K562 (cell line): ENCODE measurements around the gene RPE. TPM values are rescaled to one million over a fixed set of nuclear protein-coding genes. Genes with fewer than 3 reads are reported as not detected.

Source experiments
- ATAC-seq: fragments of 200-7000 bp; cut with Tn5 transposase; 3 replicates; pipeline ENCODE4 v1.9.1; 2020; ENCODE audit warnings: moderate library complexity
- BruUV-seq: library from RNA; stranded (reverse); fragments of 400-500 nt; replicated peaks from 2 replicates; lab custom pipeline; 2021; lab: Mats Ljungman, UMichigan
- CTCF ChIA-PET: fragments of 300-600 bp; formaldehyde crosslinking; extraction: SDS; loops from one replicate; lab custom pipeline; 2021; ENCODE audit warnings: low intra/inter-chr PET ratio; lab: Yijun Ruan, JAX
- POLR2A ChIA-PET: fragments of 300-600, 350-650 bp; sonication (Branson Sonifier 250); formaldehyde crosslinking; extraction: SDS; loops from one replicate; lab custom pipeline; 2021; ENCODE audit warnings: antibody characterized with exemption, inconsistent platforms; lab: Yijun Ruan, JAX
- DNase-seq, 4 experiments: peaks; one replicate each; pipeline versions ENCODE4 v3.0.0 to v3.0.0-alpha.2; 2011 to 2018; ENCODE audit warnings: low spot score in 3 of 4, mixed read lengths in 3 of 4; ENCODE audit errors: extremely low read depth in 1 of 4
- FAIRE-seq: peaks from 2 replicates; lab custom pipeline; 2011; peaks lifted over from hg19 to GRCh38; lab: Jason Lieb, UNC
- H2AFZ ChIP-seq: 2 replicates; pipeline ENCODE4 v1.6.0; 2011; ENCODE audit warnings: low read depth, low read length, control low read depth, inconsistent platforms
- H3K27ac ChIP-seq: fragments of 200-600 bp; 3 replicates; pipeline ENCODE4 v1.8.0; 2011; ENCODE audit warnings: low read depth, mild to moderate bottlenecking, control low read depth, inconsistent platforms, low read length, moderate library complexity, mixed read lengths; ENCODE audit errors: extremely low read depth
- H3K27me3 ChIP-seq, 2 experiments: fragments of 300-600 bp in 1 of 2; 2 replicates in 1 of 2; 3 replicates in 1 of 2; pipeline versions ENCODE4 v1.6.0 to v1.8.0; 2011; ENCODE audit warnings: inconsistent platforms in 2 of 2, low read length in 2 of 2, mild to moderate bottlenecking in 1 of 2, mixed read lengths in 1 of 2, moderate library complexity in 1 of 2; ENCODE audit not compliant: control insufficient read depth in 2 of 2, insufficient read depth in 2 of 2
- H3K36me3 ChIP-seq: fragments of 300-600 bp; 3 replicates; pipeline ENCODE4 v1.8.0; 2011; ENCODE audit warnings: mild to moderate bottlenecking, low read length, inconsistent platforms; ENCODE audit not compliant: control insufficient read depth, insufficient read depth
- H3K4me1 ChIP-seq, 2 experiments: fragments of 200-600 bp in 1 of 2; replicated peaks in 1 of 2; 2 replicates in 1 of 2; 3 replicates in 1 of 2; pipeline versions ENCODE4 v1.5.1 to v1.8.0; 2011; ENCODE audit warnings: inconsistent platforms in 2 of 2, low read length in 2 of 2, mild to moderate bottlenecking in 1 of 2, mixed read lengths in 1 of 2, moderate library complexity in 1 of 2; ENCODE audit not compliant: control insufficient read depth in 2 of 2, insufficient read depth in 2 of 2
- H3K4me2 ChIP-seq: 2 replicates; pipeline ENCODE4 v1.6.1; 2011; ENCODE audit warnings: low read length, control low read depth, inconsistent platforms, mixed read lengths; ENCODE audit not compliant: insufficient read depth
- H3K4me3 ChIP-seq: fragments of 200-600 bp; sonication (generic), shearing (Covaris generic); 2 replicates; pipeline ENCODE4 v1.5.1; 2016; ENCODE audit warnings: control low read depth, inconsistent platforms
- H3K79me2 ChIP-seq: fragments of 200-600 bp; 3 replicates; pipeline ENCODE4 v1.8.0; 2011; ENCODE audit warnings: low read length, inconsistent platforms; ENCODE audit not compliant: control insufficient read depth, insufficient read depth
- H3K9ac ChIP-seq, 2 experiments: 2 replicates each; pipeline versions ENCODE4 v1.6.0 to v1.6.1; 2011; ENCODE audit warnings: low read depth in 2 of 2, low read length in 2 of 2, control low read depth in 1 of 2, inconsistent platforms in 1 of 2, mild to moderate bottlenecking in 1 of 2, mixed read lengths in 1 of 2; ENCODE audit not compliant: insufficient read depth in 1 of 2
- H3K9me1 ChIP-seq: one replicate; pipeline ENCODE4 v1.6.0; 2011; ENCODE audit warnings: inconsistent platforms, mild to moderate bottlenecking, low read length, moderate library complexity; ENCODE audit not compliant: control insufficient read depth, insufficient read depth
- H3K9me3 ChIP-seq: replicated peaks from 2 replicates; pipeline ENCODE4 v1.5.1; 2011; ENCODE audit warnings: low read depth, low read length, inconsistent platforms; ENCODE audit not compliant: control insufficient read depth, insufficient read depth
- H4K20me1 ChIP-seq: replicated peaks from 2 replicates; pipeline ENCODE4 v1.6.1; 2011; ENCODE audit warnings: low read length, inconsistent platforms, mixed read lengths; ENCODE audit not compliant: control insufficient read depth, insufficient read depth
- ARID2 ChIP-seq: fragments of 450-650 bp; IDR thresholded peaks from 2 replicates; pipeline ENCODE4 v1.6.1; 2017; ENCODE audit warnings: antibody characterized with exemption, mild to moderate bottlenecking
- BACH1 ChIP-seq: fragments of 200-800 bp; sonication (Bioruptor generic); IDR thresholded peaks from 2 replicates; pipeline ENCODE4 v1.6.1; 2016; ENCODE audit warnings: missing genetic modification characterization, missing compliant biosample characterization
- DPF2 ChIP-seq: fragments of 450-650 bp; IDR thresholded peaks from 2 replicates; pipeline ENCODE4 v1.6.1; 2016
- ETS2 ChIP-seq: IDR thresholded peaks from 2 replicates; pipeline ENCODE4 v1.6.1; 2016; ENCODE audit warnings: borderline replicate concordance, missing genetic modification characterization, mild to moderate bottlenecking, moderate library complexity, missing compliant biosample characterization; ENCODE audit not compliant: poor library complexity, severe bottlenecking
- MED1 ChIP-seq: sonication (generic); formaldehyde crosslinking; IDR thresholded peaks from 2 replicates; pipeline ENCODE4 v1.8.1; 2023; ENCODE audit warnings: missing genetic modification reagents, borderline replicate concordance
- NR2C2 ChIP-seq, 2 experiments: fragments of 200-800 bp in 1 of 2; sonication (Bioruptor generic) in 1 of 2; sonication (generic) in 1 of 2; formaldehyde crosslinking in 1 of 2; IDR thresholded peaks; 2 replicates each; pipeline versions ENCODE4 v1.6.1 to v1.8.0; 2016 to 2022; ENCODE audit warnings: mild to moderate bottlenecking in 1 of 2, missing compliant biosample characterization in 1 of 2, missing genetic modification characterization in 1 of 2, missing genetic modification reagents in 1 of 2
- NRF1 ChIP-seq, 2 experiments: fragments of 450-650 bp; IDR thresholded peaks in 1 of 2; conservative IDR thresholded peaks in 1 of 2; 2 replicates each; pipeline ENCODE4 v1.6.1; 2014; ENCODE audit warnings: mild to moderate bottlenecking in 2 of 2
- RAD51 ChIP-seq: fragments of 450-650 bp; IDR thresholded peaks from 2 replicates; pipeline ENCODE4 v1.7.1; 2016; ENCODE audit warnings: low read depth, mild to moderate bottlenecking, borderline replicate concordance
- RBBP5 ChIP-seq: fragments of 200-600 bp; sonication (generic); IDR thresholded peaks from 2 replicates; pipeline ENCODE4 v1.6.1; 2012; ENCODE audit warnings: borderline replicate concordance, mild to moderate bottlenecking, low read length, control low read depth, inconsistent platforms; ENCODE audit not compliant: insufficient read depth, poor library complexity, severe bottlenecking
- RHOXF2B ChIP-seq: fragments of 250-450 bp; sonication (Bioruptor Pico); conservative IDR thresholded peaks from 2 replicates; pipeline ENCODE4 v1.5.1; 2021
- ZNF121 ChIP-seq: sonication (generic); formaldehyde crosslinking; conservative IDR thresholded peaks from 2 replicates; pipeline ENCODE4 v1.8.0; 2022; ENCODE audit warnings: missing genetic modification reagents
- ZSCAN32 ChIP-seq: fragments of 450-650 bp; formaldehyde crosslinking; IDR thresholded peaks from 2 replicates; pipeline ENCODE4 v1.4.0; 2020; ENCODE audit warnings: mild to moderate bottlenecking, moderate library complexity
- WGBS: fragments of 100-300 bp; shearing (Covaris generic); methylation state at CpG from one replicate; pipeline ENCODE4 v1.1.6; 2016; ENCODE audit warnings: low coverage, mixed read lengths; ENCODE audit not compliant: insufficient coverage; ENCODE audit errors: missing lambda C conversion rate; 5-methylcytosine and 5-hydroxymethylcytosine counted together
- in situ Hi-C: fragments of 300-500 bp; cut with MboI; formaldehyde crosslinking; loops from 4 replicates; pipeline ENCODE4 v1.15.0; 2018; ENCODE audit warnings: inconsistent platforms, mixed read lengths
- intact Hi-C: fragments of 100-400 bp; cut with micrococcal nuclease; formaldehyde crosslinking; loops from 2 replicates; pipeline ENCODE4 v1.14.2; 2022
- polyA plus RNA-seq, 8 experiments: library from polyadenylated mRNA; depleted of rRNA in 4 of 8; stranded (reverse) in 5 of 8; unstranded in 3 of 8; fragments of >200 nt; fragmentation: Nextera tagmentation in 2 of 8; fragmentation: Illumina TruSeq in 1 of 8; extraction: Ambion mirVana in 2 of 8; extraction: Trizol in 1 of 8; gene quantifications; 2 replicates each; pipeline versions ENCODE4 v1.2.1 to v1.2.3, GENCODE V29; 2011 to 2014; ENCODE audit warnings: inconsistent platforms in 1 of 8, missing spikeins in 1 of 8
- total RNA-seq, 7 experiments: library from RNA; depleted of rRNA in 6 of 7; stranded (reverse); fragments of >200 nt in 6 of 7; fragmentation: Illumina TruSeq in 2 of 7; extraction: Trizol in 2 of 7; gene quantifications; 2 replicates each; pipeline versions ENCODE4 v1.2.1 to v1.2.3, GENCODE V29; 2011 to 2021; ENCODE audit warnings: low replicate concordance in 1 of 7
- TF ChIP-seq, protein P1 (sequence below): fragments of 450-650 bp; formaldehyde crosslinking; IDR thresholded peaks from 2 replicates; pipeline ENCODE4 v1.4.0; 2022; ENCODE audit warnings: missing genetic modification characterization
- TF ChIP-seq, protein P2 (sequence below): fragments of 250-450 bp; sonication (Bioruptor Pico); IDR thresholded peaks from 2 replicates; pipeline ENCODE4 v1.8.0; 2021; ENCODE audit warnings: mild to moderate bottlenecking, moderate library complexity
- TF ChIP-seq, protein P3 (sequence below): sonication (generic); formaldehyde crosslinking; IDR thresholded peaks from 2 replicates; pipeline ENCODE4 v1.5.0; 2020; ENCODE audit warnings: missing genetic modification reagents

The RPE gene
- total and polyA plus RNA-seq, 9 of the 15 experiments (the other 6 are each of a cell fraction or from before 2014, with no cell fraction given) = 33.5 to 65.3 (median 50.4) TPM

DNA sequence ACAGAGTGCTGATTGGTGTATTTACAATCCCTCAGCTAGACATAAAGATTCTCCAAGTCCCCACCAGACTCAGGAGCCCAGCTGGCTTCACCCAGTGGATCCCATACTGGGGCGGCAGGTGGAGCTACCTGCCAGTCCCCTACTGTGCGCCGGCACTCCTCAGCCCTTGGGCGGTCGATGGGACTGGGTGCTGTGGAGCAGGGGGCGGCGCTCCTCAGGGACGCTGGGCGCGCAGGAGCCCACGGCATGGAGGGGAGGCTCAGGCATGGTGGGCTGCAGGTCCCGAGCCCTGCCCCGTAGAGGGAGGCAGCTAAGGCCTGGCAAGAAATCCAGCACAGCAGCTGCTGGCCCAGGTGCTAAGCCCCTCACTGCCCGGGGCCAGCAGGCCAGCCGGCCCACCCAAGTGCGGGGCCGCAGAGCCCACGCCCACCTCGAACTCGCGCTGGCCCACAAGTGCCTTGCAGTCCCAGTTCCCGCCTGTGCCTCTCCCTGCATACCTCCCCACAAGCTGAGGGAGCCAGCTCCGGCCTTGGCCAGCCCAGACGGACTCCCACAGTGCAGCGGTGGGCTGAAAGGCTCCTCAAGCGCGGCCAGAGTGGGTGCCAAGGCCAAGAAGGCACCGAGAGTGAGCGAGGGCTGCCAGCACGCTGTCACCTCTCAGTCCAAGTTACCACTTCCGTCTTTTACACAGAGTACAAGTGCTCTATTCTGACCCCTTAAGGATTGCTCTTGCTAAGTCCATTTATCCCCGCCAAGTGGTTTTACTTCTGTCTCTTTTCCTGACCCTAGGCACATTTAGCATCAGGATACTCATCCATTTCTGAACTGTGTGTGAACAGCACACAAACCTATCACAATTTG is 1.7 kb upstream of the RPE start:
- Histone ChIP-seq H3K36me3 (peaks cover 19% of the 10 kb centered on the region), H3K27me3 (no peaks in the 10 kb centered on the region), H3K9me1 (no peaks in the 10 kb centered on the region), H3K79me2 (peaks cover 33% of the 10 kb centered on the region), H2AFZ (no peak overlapping the region), H4K20me1 (no peaks in the 10 kb centered on the region), H3K4me1 (peaks cover 6 to 14% of the 10 kb centered on the region in 2 experiments; a peak in 4 of 5 replicates), H3K4me2 (no peak overlapping the region), H3K4me3 (no peak overlapping the region), H3K9ac (no peak overlapping the region), H3K9me3 (no peaks in the 10 kb centered on the region), H3K27ac (no peak overlapping the region)
- ChIA-PET CTCF (no interaction called here), POLR2A (no interaction called here)
- FAIRE-seq = no peak
- in situ Hi-C loops = loop anchor here (25.0 kb wide), 1 partner anchor 462 kb away; no protein-coding TSS in a partner anchor
- ATAC-seq = no peak
- 86% methylated on average over 10 of the region's 32 CpGs for WGBS
- BruUV-seq = no TSS peak
- TF ChIP-seq, protein P1, sequence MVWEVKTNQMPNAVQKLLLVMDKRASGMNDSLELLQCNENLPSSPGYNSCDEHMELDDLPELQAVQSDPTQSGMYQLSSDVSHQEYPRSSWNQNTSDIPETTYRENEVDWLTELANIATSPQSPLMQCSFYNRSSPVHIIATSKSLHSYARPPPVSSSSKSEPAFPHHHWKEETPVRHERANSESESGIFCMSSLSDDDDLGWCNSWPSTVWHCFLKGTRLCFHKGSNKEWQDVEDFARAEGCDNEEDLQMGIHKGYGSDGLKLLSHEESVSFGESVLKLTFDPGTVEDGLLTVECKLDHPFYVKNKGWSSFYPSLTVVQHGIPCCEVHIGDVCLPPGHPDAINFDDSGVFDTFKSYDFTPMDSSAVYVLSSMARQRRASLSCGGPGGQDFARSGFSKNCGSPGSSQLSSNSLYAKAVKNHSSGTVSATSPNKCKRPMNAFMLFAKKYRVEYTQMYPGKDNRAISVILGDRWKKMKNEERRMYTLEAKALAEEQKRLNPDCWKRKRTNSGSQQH (CRISPR knock-in tag) = no peak
- TF ChIP-seq RBBP5 (no peak), NR2C2 (CRISPR knock-in tag; IDR thresholded peaks at IDR 0.05) (no peak), NR2C2 (tag; IDR thresholded peaks at IDR 0.05) (no peak), ARID2 (no peak), ETS2 (tag) (no peak), DPF2 (no peak), RHOXF2B (CRISPR knock-in tag) (no peak), MED1 (CRISPR knock-in tag) (no peak), NRF1 (conservative IDR thresholded peaks at IDR 0.05 in 1 of 2, IDR thresholded peaks at IDR 0.05 in 1 of 2) (no peak), ZNF121 (CRISPR knock-in tag) (no peak), BACH1 (tag) (no peak), ZSCAN32 (CRISPR knock-in tag) (no peak), RAD51 (no peak)
- TF ChIP-seq, protein P2, sequence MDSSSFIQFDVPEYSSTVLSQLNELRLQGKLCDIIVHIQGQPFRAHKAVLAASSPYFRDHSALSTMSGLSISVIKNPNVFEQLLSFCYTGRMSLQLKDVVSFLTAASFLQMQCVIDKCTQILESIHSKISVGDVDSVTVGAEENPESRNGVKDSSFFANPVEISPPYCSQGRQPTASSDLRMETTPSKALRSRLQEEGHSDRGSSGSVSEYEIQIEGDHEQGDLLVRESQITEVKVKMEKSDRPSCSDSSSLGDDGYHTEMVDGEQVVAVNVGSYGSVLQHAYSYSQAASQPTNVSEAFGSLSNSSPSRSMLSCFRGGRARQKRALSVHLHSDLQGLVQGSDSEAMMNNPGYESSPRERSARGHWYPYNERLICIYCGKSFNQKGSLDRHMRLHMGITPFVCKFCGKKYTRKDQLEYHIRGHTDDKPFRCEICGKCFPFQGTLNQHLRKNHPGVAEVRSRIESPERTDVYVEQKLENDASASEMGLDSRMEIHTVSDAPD = no peak
- TF ChIP-seq, protein P3, sequence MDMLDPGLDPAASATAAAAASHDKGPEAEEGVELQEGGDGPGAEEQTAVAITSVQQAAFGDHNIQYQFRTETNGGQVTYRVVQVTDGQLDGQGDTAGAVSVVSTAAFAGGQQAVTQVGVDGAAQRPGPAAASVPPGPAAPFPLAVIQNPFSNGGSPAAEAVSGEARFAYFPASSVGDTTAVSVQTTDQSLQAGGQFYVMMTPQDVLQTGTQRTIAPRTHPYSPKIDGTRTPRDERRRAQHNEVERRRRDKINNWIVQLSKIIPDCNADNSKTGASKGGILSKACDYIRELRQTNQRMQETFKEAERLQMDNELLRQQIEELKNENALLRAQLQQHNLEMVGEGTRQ (CRISPR knock-in tag) = no peak
- DNase-seq = no peak
- intact Hi-C loops = no loop called here
